CD8-positive, alpha-beta memory T cell (primary cell): ENCODE measurements around the gene ZNF276. TPM values are rescaled to one million over a fixed set of nuclear protein-coding genes. Genes with fewer than 3 reads are reported as not detected.

Source experiments
- CTCF ChIA-PET: fragments of 350-600 bp; sonication (Branson Sonifier 250); formaldehyde crosslinking; loops from one replicate; lab custom pipeline; 2021; ENCODE audit warnings: antibody characterized with exemption; lab: Charles Lee
- POLR2A ChIA-PET: fragments of 350-600 bp; sonication (Branson Sonifier 250); formaldehyde crosslinking; loops from one replicate; lab custom pipeline; 2021; ENCODE audit warnings: antibody characterized with exemption; lab: Charles Lee
- DNase-seq, 5 donors: peaks; one replicate each; pipeline versions ENCODE4 v3.0.0 to v3.0.0-alpha.2; 2020 to 2022; ENCODE audit warnings: mixed read lengths in 1 of 5
- H3K27ac ChIP-seq: one replicate; pipeline ENCODE4 v1.7.0; 2013; ENCODE audit warnings: low read depth, mild to moderate bottlenecking, low read length, moderate library complexity
- H3K27me3 ChIP-seq: 2 replicates; pipeline ENCODE4 v1.7.0; 2013; ENCODE audit warnings: low read length, mild to moderate bottlenecking; ENCODE audit not compliant: insufficient read depth, poor library complexity, severe bottlenecking
- H3K36me3 ChIP-seq: 2 replicates; pipeline ENCODE4 v1.7.0; 2013; ENCODE audit warnings: mild to moderate bottlenecking, low read length, moderate library complexity; ENCODE audit not compliant: insufficient read depth
- H3K4me1 ChIP-seq: 2 replicates; pipeline ENCODE4 v1.7.0; 2013; ENCODE audit warnings: mild to moderate bottlenecking, low read length, moderate library complexity; ENCODE audit not compliant: insufficient read depth
- H3K4me3 ChIP-seq: 2 replicates; pipeline ENCODE4 v1.7.0; 2013; ENCODE audit warnings: mild to moderate bottlenecking, low read length
- H3K9me3 ChIP-seq: 2 replicates; pipeline ENCODE4 v1.7.0; 2013; ENCODE audit warnings: mild to moderate bottlenecking, low read length
- H3K27ac Mint-ChIP-seq, 8 donors: one replicate each; pipeline ENCODE4 v1.8.0; 2020 to 2021; ENCODE audit warnings: mixed read lengths in 8 of 8, mild to moderate bottlenecking in 6 of 8, inconsistent platforms in 3 of 8, moderate library complexity in 3 of 8
- H3K27me3 Mint-ChIP-seq, 2 donors: one replicate each; pipeline ENCODE4 v1.8.0; 2020 to 2021; ENCODE audit warnings: mixed read lengths in 2 of 2, mild to moderate bottlenecking in 1 of 2, moderate library complexity in 1 of 2
- H3K36me3 Mint-ChIP-seq, 3 donors: one replicate each; pipeline ENCODE4 v1.8.0; 2020 to 2021; ENCODE audit warnings: mixed read lengths in 3 of 3, inconsistent platforms in 1 of 3, mild to moderate bottlenecking in 1 of 3
- H3K4me1 Mint-ChIP-seq, 3 donors: one replicate each; pipeline ENCODE4 v1.8.0; 2020 to 2021; ENCODE audit warnings: mixed read lengths in 3 of 3, inconsistent platforms in 1 of 3, mild to moderate bottlenecking in 1 of 3
- H3K4me3 Mint-ChIP-seq, 7 donors: one replicate each; pipeline ENCODE4 v1.8.0; 2020 to 2021; ENCODE audit warnings: mixed read lengths in 7 of 7, mild to moderate bottlenecking in 6 of 7, moderate library complexity in 4 of 7, inconsistent platforms in 2 of 7
- H3K9me3 Mint-ChIP-seq, 5 donors: one replicate each; pipeline ENCODE4 v1.8.0; 2020 to 2022; ENCODE audit warnings: mixed read lengths in 5 of 5, mild to moderate bottlenecking in 3 of 5, moderate library complexity in 2 of 5, inconsistent platforms in 1 of 5
- polyA plus RNA-seq: library from polyadenylated mRNA; unstranded; fragments of 300-500 nt; fragmentation: Illumina TruSeq; gene quantifications from one replicate; pipeline ENCODE4 v1.2.3, GENCODE V29; 2021
- total RNA-seq, 2 experiments: library from RNA; stranded (reverse); gene quantifications; one replicate each; pipeline ENCODE4 v1.2.3, GENCODE V29; 2021

The ZNF276 gene
- total and polyA plus RNA-seq, 3 experiments from 2014 or later: 35.6 to 47.3 (median 36.6) TPM

DNA sequence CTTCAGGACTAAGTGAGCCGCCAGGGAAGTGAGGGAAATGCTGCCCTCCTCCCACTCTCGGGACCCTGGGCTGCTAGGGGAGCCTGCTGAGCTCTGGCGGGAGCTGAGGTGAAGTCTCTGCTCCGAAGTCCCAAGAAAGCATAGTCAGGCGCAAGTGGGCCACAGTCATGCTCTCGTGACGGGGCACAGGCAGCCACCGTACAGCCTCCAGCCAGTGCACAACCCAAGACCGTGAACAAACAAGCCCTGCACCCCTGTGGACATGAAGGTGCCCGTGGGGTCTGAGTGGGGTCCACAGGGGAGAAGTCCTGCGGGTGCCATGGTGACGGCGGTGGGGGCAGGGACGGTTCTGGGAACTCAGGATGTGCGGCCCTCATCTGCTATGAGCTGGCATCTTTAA lies 24.7 kb downstream of the ZNF276 start:
- ChIA-PET POLR2A (interaction anchor here (0.6 kb wide), 1 partner anchor 29 kb away, joined by 4 read pairs; no protein-coding TSS in a partner anchor), CTCF (interaction anchor here (1.0 to 1.1 kb wide), 2 partner anchors 9 to 125 kb away, joined by 3 read pairs; no protein-coding TSS in a partner anchor)
- no peak overlapping the region for H3K4me3 ChIP-seq
- H3K27ac ChIP-seq: no peak overlapping the region
- no peak for DNase-seq
- H3K36me3 ChIP-seq: peaks cover 2% of the 10 kb centered on the region
- Mint-ChIP-seq H3K27ac (peak overlapping the region in 1 of 8 donors; percentile 36), H3K4me3 (no peak overlapping the region), H3K4me1 (peaks cover 10 to 23% (median 11%) of the 10 kb centered on the region in 3 donors), H3K9me3 (no peaks in the 10 kb centered on the region), H3K36me3 (peaks cover 0 to 55% (median 0%) of the 10 kb centered on the region in 3 donors), H3K27me3 (no peaks in the 10 kb centered on the region)
- H3K9me3 ChIP-seq: no peaks in the 10 kb centered on the region
- peaks cover 13% of the 10 kb centered on the region for H3K4me1 ChIP-seq
- H3K27me3 ChIP-seq: no peaks in the 10 kb centered on the region

DNA sequence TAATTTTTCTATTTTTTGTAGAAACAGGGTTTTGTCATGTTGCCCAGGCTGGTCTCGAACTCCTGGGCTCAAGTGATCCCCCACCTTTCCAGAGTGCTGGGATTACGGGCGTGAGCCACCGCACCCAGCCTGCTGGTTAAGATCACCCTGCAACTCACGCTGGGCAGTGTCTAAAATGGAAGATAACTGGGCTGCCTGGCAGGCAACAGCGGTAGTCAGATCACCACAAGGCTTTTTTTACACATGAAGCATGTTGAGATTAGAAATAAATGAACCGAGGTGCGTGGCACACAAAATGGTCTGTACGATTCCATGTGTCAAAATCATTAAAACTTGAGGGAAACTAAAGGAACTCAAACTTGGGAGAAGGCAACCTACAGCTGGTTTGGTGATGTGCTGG lies 26.7 kb downstream of the ZNF276 start:
- Mint-ChIP-seq H3K9me3 (no peaks in the 10 kb centered on the region), H3K27ac (peak overlapping the region in 2 of 8 donors; percentile 68 to 75), H3K4me1 (peaks cover 6 to 19% (median 8%) of the 10 kb centered on the region in 3 donors), H3K36me3 (peaks cover 0 to 51% (median 0%) of the 10 kb centered on the region in 3 donors), H3K27me3 (no peaks in the 10 kb centered on the region), H3K4me3 (no peak overlapping the region)
- POLR2A ChIA-PET: no interaction called here
- Histone ChIP-seq H3K4me3 (no peak overlapping the region), H3K27ac (no peak overlapping the region), H3K9me3 (no peaks in the 10 kb centered on the region), H3K4me1 (peaks cover 8% of the 10 kb centered on the region), H3K36me3 (peaks cover 2% of the 10 kb centered on the region), H3K27me3 (no peaks in the 10 kb centered on the region)
- DNase-seq: no peak
- CTCF ChIA-PET: no interaction called here

DNA sequence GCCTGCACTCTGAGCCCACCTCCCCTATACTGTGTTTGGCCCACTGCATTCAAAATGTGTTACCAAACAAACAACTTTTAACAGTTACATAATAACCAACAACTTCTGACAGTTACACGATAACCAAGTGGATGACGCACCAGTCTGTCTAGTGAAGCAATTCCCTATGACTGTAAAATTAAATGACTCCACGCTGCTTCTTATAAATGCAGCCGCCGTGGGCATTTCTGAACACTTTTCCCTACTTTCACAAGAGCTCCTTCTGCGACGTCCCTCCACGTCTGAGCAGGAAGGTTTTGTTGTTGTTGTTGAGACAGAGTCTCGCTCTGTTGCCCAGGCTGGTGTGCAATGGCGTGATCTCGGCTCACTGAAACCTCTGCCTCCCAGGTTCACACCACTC lies 27.6 kb downstream of the ZNF276 start:
- Mint-ChIP-seq H3K36me3 (peaks cover 0 to 53% (median 0%) of the 10 kb centered on the region in 3 donors), H3K27me3 (no peaks in the 10 kb centered on the region), H3K4me1 (peaks cover 6 to 18% (median 8%) of the 10 kb centered on the region in 3 donors), H3K9me3 (no peaks in the 10 kb centered on the region), H3K4me3 (no peak overlapping the region), H3K27ac (no peak overlapping the region)
- ChIA-PET CTCF (interaction anchor here (1.2 to 1.7 kb wide), 2 partner anchors 17 to 112 kb away, joined by 4 read pairs; no protein-coding TSS in a partner anchor), POLR2A (no interaction called here)
- peaks cover 5% of the 10 kb centered on the region for H3K4me1 ChIP-seq
- H3K36me3 ChIP-seq: peaks cover 2% of the 10 kb centered on the region
- H3K27me3 ChIP-seq: no peaks in the 10 kb centered on the region
- no peaks in the 10 kb centered on the region for H3K9me3 ChIP-seq
- no peak for DNase-seq
- no peak overlapping the region for H3K27ac ChIP-seq
- no peak overlapping the region for H3K4me3 ChIP-seq

DNA sequence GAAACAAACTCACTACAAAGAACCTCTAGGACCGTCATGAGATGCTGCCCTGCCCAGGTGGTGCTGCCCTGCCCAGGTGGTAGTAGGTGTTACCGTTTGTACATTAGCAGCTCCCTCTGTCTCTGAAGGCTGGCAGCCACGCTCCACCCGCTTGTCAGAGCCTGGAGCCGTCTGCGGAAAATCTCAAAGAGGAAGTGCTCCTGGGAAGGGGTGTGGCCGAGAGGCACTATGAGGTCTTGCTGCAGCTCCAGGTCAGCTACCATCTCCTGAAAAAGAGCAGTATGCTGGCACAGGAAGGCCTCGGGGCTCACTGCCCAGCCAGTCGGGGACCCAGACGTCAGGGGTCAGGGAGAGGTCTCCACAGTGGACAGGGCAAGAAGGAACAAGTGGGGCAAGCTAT lies 28.3 kb downstream of the ZNF276 start:
- no peaks in the 10 kb centered on the region for H3K9me3 Mint-ChIP-seq
- H3K4me1 Mint-ChIP-seq: peaks cover 6 to 16% (median 9%) of the 10 kb centered on the region in 3 donors
- Histone ChIP-seq H3K36me3 (peaks cover 2% of the 10 kb centered on the region), H3K4me1 (peaks cover 5% of the 10 kb centered on the region), H3K9me3 (no peaks in the 10 kb centered on the region), H3K27ac (no peak overlapping the region), H3K27me3 (no peaks in the 10 kb centered on the region), H3K4me3 (no peak overlapping the region)
- ChIA-PET POLR2A (no interaction called here), CTCF (interaction anchor here (1.2 to 1.7 kb wide), 2 partner anchors 16 to 111 kb away, joined by 4 read pairs; no protein-coding TSS in a partner anchor)
- H3K27me3 Mint-ChIP-seq: no peaks in the 10 kb centered on the region
- no peak for DNase-seq
- no peak overlapping the region for H3K27ac Mint-ChIP-seq
- H3K4me3 Mint-ChIP-seq: peak overlapping the region in 1 of 7 donors; percentile 77
- H3K36me3 Mint-ChIP-seq: peaks cover 0 to 50% (median 2%) of the 10 kb centered on the region in 3 donors

DNA sequence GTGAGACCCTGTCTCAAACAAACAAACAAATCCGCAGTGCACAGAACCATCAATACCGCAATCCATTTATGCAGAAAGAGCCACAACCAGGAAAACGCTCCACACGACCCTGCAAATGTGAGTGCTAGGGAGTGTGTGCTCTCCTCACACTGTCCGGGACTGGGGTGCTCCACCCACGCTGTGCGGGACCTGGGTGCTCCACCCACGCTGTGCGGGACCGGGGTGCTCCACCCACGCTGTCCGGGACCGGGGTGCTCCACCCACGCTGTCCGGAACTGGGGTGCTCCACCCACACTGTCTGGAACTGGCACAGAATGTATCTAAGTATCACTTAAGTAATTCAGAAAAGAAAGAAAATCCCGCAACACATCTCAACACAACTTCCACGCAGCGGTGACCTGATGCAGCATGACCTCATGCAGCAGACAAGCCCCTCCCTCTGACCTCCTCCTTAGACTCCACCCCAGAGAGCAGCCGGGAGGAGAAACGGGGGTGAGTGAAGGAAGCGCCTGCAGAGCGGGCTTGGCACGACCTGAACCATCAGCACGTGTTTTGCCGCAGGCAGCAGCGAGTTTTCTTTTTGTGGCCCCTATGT lies 38.5 kb downstream of the ZNF276 start:
- DNase-seq: no peak
- CTCF ChIA-PET: no interaction called here
- H3K27ac Mint-ChIP-seq: peak overlapping the region; percentile 36 to 99 (median 96)
- no peaks in the 10 kb centered on the region for H3K27me3 ChIP-seq
- H3K27ac ChIP-seq: no peak overlapping the region
- peaks cover 0 to 44% (median 9%) of the 10 kb centered on the region in 3 donors for H3K36me3 Mint-ChIP-seq
- no peaks in the 10 kb centered on the region for H3K9me3 Mint-ChIP-seq
- peaks cover 31% of the 10 kb centered on the region for H3K4me1 ChIP-seq
- H3K27me3 Mint-ChIP-seq: no peaks in the 10 kb centered on the region
- POLR2A ChIA-PET: no interaction called here
- no peaks in the 10 kb centered on the region for H3K9me3 ChIP-seq
- H3K4me1 Mint-ChIP-seq: peaks cover 34 to 59% (median 50%) of the 10 kb centered on the region in 3 donors
- no peaks in the 10 kb centered on the region for H3K36me3 ChIP-seq
- no peak overlapping the region for H3K4me3 ChIP-seq
- peak overlapping the region in 6 of 7 donors; percentile 87 to 94 (median 92) for H3K4me3 Mint-ChIP-seq

DNA sequence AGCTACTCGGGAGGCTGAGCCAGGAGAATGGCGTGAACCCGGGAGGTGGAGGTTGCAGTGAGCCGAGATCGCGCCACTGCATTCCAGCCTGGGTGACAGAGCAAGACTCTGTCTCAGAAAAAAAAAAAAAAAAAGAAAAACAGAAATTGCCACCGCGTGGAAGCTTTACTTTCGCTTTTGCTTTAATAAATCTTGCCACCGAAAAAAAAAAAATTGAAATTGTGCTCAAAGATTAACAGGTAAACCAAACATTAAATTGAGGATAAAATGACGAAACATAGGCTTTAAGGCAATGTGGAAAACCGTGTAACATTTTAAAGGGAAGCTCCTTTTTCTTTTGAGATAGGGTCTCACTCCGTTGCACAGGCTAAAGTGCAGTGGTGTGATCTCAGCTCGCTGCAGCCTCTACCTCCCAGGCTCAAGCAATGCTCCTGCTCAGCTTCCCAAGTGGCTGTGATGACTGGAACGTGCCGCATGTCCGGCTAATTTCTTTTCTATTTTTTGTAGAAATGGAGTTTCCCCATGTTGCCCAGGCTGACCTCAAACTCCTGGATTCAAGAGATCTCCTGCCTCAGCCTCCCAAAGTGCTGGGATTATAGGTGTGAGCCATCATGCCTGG lies 40.1 kb downstream of the ZNF276 start:
- no peaks in the 10 kb centered on the region for H3K9me3 Mint-ChIP-seq
- Histone ChIP-seq H3K27me3 (no peaks in the 10 kb centered on the region), H3K4me3 (peak overlapping the region; percentile 52), H3K4me1 (peaks cover 31% of the 10 kb centered on the region), H3K36me3 (no peaks in the 10 kb centered on the region), H3K27ac (peak overlapping the region; percentile 32), H3K9me3 (no peaks in the 10 kb centered on the region)
- ChIA-PET POLR2A (interaction anchor here (0.8 to 2.2 kb wide), 9 partner anchors 19 to 111 kb away, joined by 3 to 16 read pairs (median 4); partner anchors contain the start of genes TCF25 and VPS9D1), CTCF (interaction anchor here (0.7 to 2.9 kb wide), 14 partner anchors 10 to 1054 kb away, joined by 3 to 14 read pairs (median 4); partner anchors contain the start of gene SPATA2L)
- peak overlapping the region; percentile 85 to 94 (median 90) for H3K4me3 Mint-ChIP-seq
- peaks cover 0 to 36% (median 9%) of the 10 kb centered on the region in 3 donors for H3K36me3 Mint-ChIP-seq
- no peaks in the 10 kb centered on the region for H3K27me3 Mint-ChIP-seq
- peak overlapping the region; percentile 92 to 99 (median 96) for H3K27ac Mint-ChIP-seq
- peaks cover 37 to 66% (median 53%) of the 10 kb centered on the region in 3 donors for H3K4me1 Mint-ChIP-seq
- peak in 1 of 5 donors; percentile 41 for DNase-seq

DNA sequence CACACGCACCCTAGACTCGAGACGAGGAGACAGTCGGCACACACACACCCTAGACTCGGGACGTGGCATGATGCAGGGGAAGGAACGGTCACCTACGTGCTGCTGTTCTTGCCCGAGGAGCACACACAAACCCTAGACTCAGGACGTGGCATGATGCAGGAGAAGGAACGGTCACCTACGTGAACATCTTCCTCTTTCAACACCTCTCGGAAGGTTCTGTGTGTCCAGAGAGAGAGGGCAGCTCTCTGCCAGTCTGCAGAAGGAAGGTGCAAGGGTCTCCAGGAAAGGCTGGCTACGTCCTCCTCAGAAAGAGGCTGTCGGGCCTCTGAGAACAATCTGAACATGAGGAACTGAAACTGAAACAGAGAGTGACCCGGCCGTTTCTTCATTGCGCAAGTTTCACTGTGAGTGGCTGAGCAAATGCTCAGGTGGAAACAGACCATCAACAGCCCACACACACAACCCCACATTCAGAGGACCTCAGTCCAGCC lies 43.4 kb downstream of the ZNF276 start:
- Histone ChIP-seq H3K4me3 (peak overlapping the region; percentile 52), H3K4me1 (peaks cover 30% of the 10 kb centered on the region), H3K27me3 (no peaks in the 10 kb centered on the region), H3K27ac (peak overlapping the region; percentile 64), H3K9me3 (no peaks in the 10 kb centered on the region), H3K36me3 (no peaks in the 10 kb centered on the region)
- H3K27me3 Mint-ChIP-seq: no peaks in the 10 kb centered on the region
- H3K36me3 Mint-ChIP-seq: peaks cover 0 to 17% (median 6%) of the 10 kb centered on the region in 3 donors
- peak in 4 of 5 donors; percentile 25 to 67 (median 36) for DNase-seq
- H3K27ac Mint-ChIP-seq: peak overlapping the region; percentile 74 to 100 (median 99)
- H3K4me3 Mint-ChIP-seq: peak overlapping the region; percentile 83 to 99 (median 96)
- no peaks in the 10 kb centered on the region for H3K9me3 Mint-ChIP-seq
- peaks cover 37 to 54% (median 53%) of the 10 kb centered on the region in 3 donors for H3K4me1 Mint-ChIP-seq
- CTCF ChIA-PET: interaction anchor here (0.6 to 2.3 kb wide), 4 partner anchors 16 to 59 kb away, joined by 3 to 7 read pairs (median 4); no protein-coding TSS in a partner anchor
- POLR2A ChIA-PET: interaction anchor here (0.5 to 1.2 kb wide), 3 partner anchors 19 to 357 kb away, joined by 3 to 6 read pairs (median 4); no protein-coding TSS in a partner anchor
